GM08714 (cell line): ENCODE data around the gene MTMR12.
"Not testable (repeated sequence)": the region's sequence is repeated elsewhere in the genome, so short reads cannot be mapped to it uniquely, and the experiment has no call there.

Source experiments
- H3K4me3 ChIP-seq: fragments of 200-500 bp; sonication (Bioruptor generic); 2 replicates; pipeline ENCODE4 v1.5.1; 2014; ENCODE audit warnings: mild to moderate bottlenecking, low read length, inconsistent platforms
- ZNF274 ChIP-seq: IDR thresholded peaks from 2 replicates; pipeline ENCODE4 v1.6.1; 2012; ENCODE audit warnings: mild to moderate bottlenecking, low read depth, low read length

MTMR12 gene

GRCh38 chr5:32291591-32291990 is 21.1 kb downstream of the MTMR12 start:
- no peak for TF ChIP-seq ZNF274
- H3K4me3 ChIP-seq = no peak overlapping the region

DNA sequence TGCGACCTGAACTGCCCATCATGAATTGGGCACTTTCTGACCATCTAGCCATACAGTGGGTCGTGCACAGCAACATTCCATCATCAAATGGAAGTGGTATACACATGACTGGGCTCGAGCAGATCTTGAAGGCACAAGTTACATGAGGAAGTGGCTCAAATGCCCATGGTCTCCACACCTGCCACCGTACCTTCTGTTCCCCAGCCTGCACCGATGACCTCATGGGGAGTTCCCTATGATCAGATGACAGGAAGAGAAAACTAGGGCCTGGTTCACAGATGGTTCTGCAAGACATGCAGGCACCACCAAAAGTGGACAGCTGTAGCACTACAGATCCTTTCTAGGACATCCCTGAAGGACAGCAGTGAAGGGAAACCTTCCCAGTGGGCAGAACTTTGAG is 21.8 kb downstream of the MTMR12 start:
- no peak for TF ChIP-seq ZNF274
- H3K4me3 ChIP-seq = no peak overlapping the region

GRCh38 chr5:32290501-32290900 is 22.2 kb downstream of the MTMR12 start:
- H3K4me3 ChIP-seq = not testable (repeated sequence)

GRCh38 chr5:32289986-32290385 is 22.8 kb downstream of the MTMR12 start:
- H3K4me3 ChIP-seq = not testable (repeated sequence)

GRCh38 chr5:32288135-32288534 is 24.6 kb downstream of the MTMR12 start:
- not testable (repeated sequence) for H3K4me3 ChIP-seq

DNA sequence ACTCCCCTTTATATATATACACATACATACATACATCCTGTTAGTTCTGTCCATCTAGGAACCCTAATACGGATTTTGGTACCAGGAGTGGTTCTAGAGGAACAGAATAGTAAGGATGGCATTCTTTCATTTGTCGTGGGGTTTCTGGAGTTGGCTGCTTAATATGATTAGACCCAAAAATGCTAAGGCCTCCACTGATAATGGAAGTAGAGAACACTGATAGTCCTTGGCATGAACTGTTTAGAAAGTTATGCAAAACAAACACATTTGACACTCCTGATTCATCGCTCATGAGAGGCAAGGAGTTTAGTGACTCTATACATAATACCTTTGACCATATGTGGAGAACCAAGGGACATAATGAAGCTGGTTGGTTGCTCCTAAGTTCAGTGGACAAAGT is 25.2 kb downstream of the MTMR12 start:
- H3K4me3 ChIP-seq = not testable (repeated sequence)

DNA sequence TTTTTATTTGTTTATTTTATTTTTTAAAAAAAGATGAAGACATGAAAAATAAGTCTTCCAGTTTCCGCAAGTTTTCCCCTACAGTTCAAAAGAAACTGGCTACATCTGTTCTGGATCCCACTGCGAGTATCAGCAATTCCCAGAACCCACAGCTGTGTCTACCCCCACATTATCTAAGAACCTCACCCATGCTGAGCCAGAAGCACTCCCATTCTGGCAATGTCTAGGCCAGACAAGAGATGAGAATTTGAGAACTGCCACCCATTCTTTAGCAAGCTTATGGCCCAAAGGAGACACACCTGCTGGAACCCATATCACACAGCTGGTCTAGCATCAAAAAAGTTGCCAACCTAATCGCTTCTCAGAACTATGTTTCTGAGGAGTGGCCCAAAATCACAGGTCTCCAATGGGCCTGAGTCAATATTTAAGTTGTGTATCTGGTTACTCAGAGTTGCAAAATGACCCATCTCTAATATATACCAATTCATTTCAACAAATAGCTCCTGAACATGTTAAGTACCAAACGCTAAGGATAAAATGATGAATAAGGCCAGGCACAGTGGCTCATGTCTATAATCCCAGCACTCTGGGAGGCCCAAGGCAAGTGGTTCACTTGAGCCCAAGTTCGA is 27.1 kb downstream of the MTMR12 start:
- TF ChIP-seq ZNF274 = no peak
- no peak overlapping the region for H3K4me3 ChIP-seq

DNA sequence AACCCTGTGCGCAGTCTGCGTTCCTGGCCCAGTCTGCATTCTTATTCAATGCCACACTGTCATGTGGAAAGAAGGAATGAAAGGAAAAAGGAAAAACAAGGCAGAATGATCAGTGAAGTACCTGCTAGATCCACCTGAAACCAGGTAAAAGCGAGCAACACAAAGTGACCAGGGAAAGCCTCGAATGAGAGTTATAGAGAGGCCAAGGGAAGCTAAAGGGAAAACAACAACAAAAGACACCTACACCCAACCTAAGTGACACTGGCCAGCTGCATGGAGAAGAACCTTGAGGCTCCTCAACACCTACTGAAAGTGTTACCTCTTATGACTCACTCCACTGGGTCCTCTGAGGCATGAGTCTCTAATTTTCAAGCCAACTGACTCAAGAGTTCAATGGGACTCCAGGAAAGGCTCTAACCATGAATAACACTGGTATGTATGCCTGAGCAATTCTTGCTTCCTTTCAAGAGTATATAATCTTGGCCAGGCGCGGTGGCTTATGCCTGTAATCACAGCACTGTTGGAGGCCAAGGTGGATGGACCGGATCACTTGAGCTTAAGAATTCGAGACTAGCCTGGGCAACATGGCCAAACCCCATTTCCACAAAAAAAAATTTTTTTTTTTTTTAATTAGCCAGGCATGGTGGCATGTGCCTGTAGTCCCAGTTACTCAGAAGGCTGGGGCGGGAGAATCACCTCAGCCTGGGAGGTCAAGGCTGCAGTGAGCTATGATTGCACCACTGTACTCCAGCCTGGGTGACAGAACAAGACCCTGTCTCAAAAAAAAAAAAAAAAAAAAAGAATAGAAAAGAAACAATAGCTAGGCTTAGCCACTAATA is 29.0 kb downstream of the MTMR12 start:
- no peak overlapping the region for H3K4me3 ChIP-seq
- TF ChIP-seq ZNF274 = no peak

GRCh38 chr5:32283061-32283460 is 29.7 kb downstream of the MTMR12 start:
- no peak for TF ChIP-seq ZNF274
- no peak overlapping the region for H3K4me3 ChIP-seq

GRCh38 chr5:32282633-32283032 is 30.1 kb downstream of the MTMR12 start:
- H3K4me3 ChIP-seq = no peak overlapping the region
- TF ChIP-seq ZNF274 = no peak

- not testable (repeated sequence) for H3K4me3 ChIP-seq
These were observed 31.2 kb downstream of the MTMR12 start for GRCh38 chr5:32281378-32282133.

- H3K4me3 ChIP-seq = peak overlapping the region; percentile 45; the same call in 1 of the 2 replicates
- TF ChIP-seq ZNF274 = no peak
These were observed 32.1 kb downstream of the MTMR12 start for GRCh38 chr5:32280656-32281081.

- H3K4me3 ChIP-seq = no peak overlapping the region
- no peak for TF ChIP-seq ZNF274
These were observed 33.0 kb downstream of the MTMR12 start for GRCh38 chr5:32279786-32280185.

GRCh38 chr5:32279223-32279622 is 33.5 kb downstream of the MTMR12 start:
- no peak for TF ChIP-seq ZNF274
- no peak overlapping the region for H3K4me3 ChIP-seq

DNA sequence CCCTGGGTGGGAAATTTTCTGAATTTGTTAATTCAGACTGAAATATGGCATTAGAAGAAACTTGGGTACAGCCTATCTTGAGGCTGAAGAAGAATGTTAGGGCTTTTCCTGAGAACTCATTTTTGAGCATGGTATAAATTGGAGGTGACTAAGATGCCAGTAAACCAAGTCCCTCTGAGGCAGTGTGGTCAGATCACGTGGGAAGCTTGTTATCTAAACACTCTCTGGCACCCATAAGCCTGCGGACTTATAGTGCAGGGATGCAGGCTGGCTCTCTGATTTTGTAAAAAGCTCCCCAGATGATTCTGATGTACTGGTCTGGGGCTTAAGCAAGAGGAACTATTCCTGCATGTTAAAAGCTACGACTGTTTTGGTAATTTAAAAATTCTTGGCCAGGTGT is 34.3 kb downstream of the MTMR12 start:
- no peak for TF ChIP-seq ZNF274
- no peak overlapping the region for H3K4me3 ChIP-seq
